ENCODE results near the gene RIPOR2.

DNA sequence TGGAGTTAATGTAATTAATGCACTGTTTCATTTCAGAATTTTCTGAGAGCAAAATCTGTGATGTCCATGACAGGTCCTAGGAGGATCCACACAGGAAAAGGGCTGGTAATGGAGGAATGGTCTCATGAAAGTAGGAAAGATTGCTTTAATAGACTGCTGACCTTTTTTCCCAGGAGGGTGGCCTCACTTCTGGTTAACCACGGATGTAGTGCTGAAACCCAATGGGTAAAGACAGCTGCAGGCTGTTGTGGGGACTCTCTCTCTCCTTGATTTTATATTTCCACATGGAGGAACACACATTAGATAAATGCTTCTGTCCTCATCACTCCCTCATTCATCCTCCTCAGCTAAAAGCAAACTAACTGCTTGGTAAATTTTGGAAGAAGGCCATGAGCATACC lies 23.6 kb upstream of the RIPOR2 start:
- TF ChIP-seq POLR2AphosphoS5 (IDR thresholded peaks at IDR 0.05; ENCODE audit: borderline replicate concordance, low read depth, low read length): no peak
- TF ChIP-seq EZH2 (IDR thresholded peaks at IDR 0.05): no peak
